Fibroblast of skin of scalp (primary cell): Measurements from ENCODE around the gene DYDC2. TPM values are rescaled to one million over a fixed set of nuclear protein-coding genes. Genes with fewer than 3 reads are reported as not detected.
A peak's percentile ranks its signal among the peaks of the same experiment; 100 is the strongest.
"Not testable (repeated sequence)": the region's sequence is repeated elsewhere in the genome, so short reads cannot be mapped to it uniquely, and the experiment has no call there.

ENCODE experiments used
- DNase-seq: peaks from one replicate; pipeline ENCODE4 v3.0.0-alpha.2; 2013
- polyA plus RNA-seq, 2 experiments: library from polyadenylated mRNA; unstranded; fragments of 120-200 nt; gene quantifications; one replicate each; pipeline ENCODE4 v1.2.1, GENCODE V29; 2013; ENCODE audit not compliant: insufficient read length in 2 of 2

DYDC2 gene
- polyA plus RNA-seq (2013, experiment 1 of 2; ENCODE audit: insufficient read length), result not detected
- polyA plus RNA-seq (2013, experiment 2 of 2; ENCODE audit: insufficient read length), result not detected

- DNase-seq, result peak; percentile 19
These were observed at the start of gene DYDC2, which contains the start of gene DYDC1 for GRCh38 chr10:80356563-80356988. Gene DYDC2, plus strand, starts transcription at chr10:80356781. Its CDS starts 5,663 bp downstream, at chr10:80362444. Gene DYDC1, minus strand, starts transcription at chr10:80356755. Its CDS starts 4,154 bp downstream, at chr10:80352601.

- no peak for DNase-seq
These were observed 43.1 kb upstream of the DYDC2 start for GRCh38 chr10:80313523-80313922.

GRCh38 chr10:80315391-80315790 is 41.2 kb upstream of the DYDC2 start:
- no peak for DNase-seq

GRCh38 chr10:80318742-80319141 is 37.8 kb upstream of the DYDC2 start:
- no peak for DNase-seq

- DNase-seq, result no peak
These were observed 37.3 kb upstream of the DYDC2 start for GRCh38 chr10:80319318-80319717.

GRCh38 chr10:80319725-80320290 is 36.8 kb upstream of the DYDC2 start:
- DNase-seq, result no peak

GRCh38 chr10:80320377-80320776 is 36.2 kb upstream of the DYDC2 start:
- DNase-seq, result no peak

GRCh38 chr10:80321183-80321582 is 35.4 kb upstream of the DYDC2 start:
- no peak for DNase-seq

GRCh38 chr10:80322158-80322557 is 34.4 kb upstream of the DYDC2 start:
- no peak for DNase-seq

- DNase-seq, result no peak
These were observed 33.9 kb upstream of the DYDC2 start for GRCh38 chr10:80322711-80323110.

GRCh38 chr10:80323311-80323710 is 33.3 kb upstream of the DYDC2 start:
- DNase-seq, result no peak

- peak; percentile 70 for DNase-seq
These were observed 32.5 kb upstream of the DYDC2 start for GRCh38 chr10:80324086-80324485.

GRCh38 chr10:80324891-80325364 is 31.7 kb upstream of the DYDC2 start:
- DNase-seq, result no peak

GRCh38 chr10:80333983-80334382 is 22.6 kb upstream of the DYDC2 start:
- DNase-seq, result no peak

- no peak for DNase-seq
These were observed 12.3 kb upstream of the DYDC2 start for GRCh38 chr10:80344276-80344675.

- DNase-seq, result no peak
These were observed 11.7 kb upstream of the DYDC2 start for GRCh38 chr10:80344912-80345311.

- DNase-seq, result no peak
These were observed 6.3 kb upstream of the DYDC2 start for GRCh38 chr10:80350251-80350650.

- no peak for DNase-seq
These were observed 5.4 kb upstream of the DYDC2 start for GRCh38 chr10:80351220-80351619.

- DNase-seq, result no peak
These were observed 639 bp downstream of the DYDC2 start for GRCh38 chr10:80356989-80357850.

- DNase-seq, result no peak
These were observed 1.2 kb downstream of the DYDC2 start for GRCh38 chr10:80357851-80358125.

GRCh38 chr10:80358925-80359324 is 2.3 kb downstream of the DYDC2 start:
- DNase-seq, result not testable (repeated sequence)

GRCh38 chr10:80359644-80360043 is 3.1 kb downstream of the DYDC2 start:
- no peak for DNase-seq

- DNase-seq, result no peak
These were observed 8.9 kb downstream of the DYDC2 start for GRCh38 chr10:80365510-80365909.

GRCh38 chr10:80371467-80371866 is 14.9 kb downstream of the DYDC2 start:
- DNase-seq, result no peak
